ENCODE results near the gene MAP1B.
"Not testable (repeated sequence)": the region's sequence is repeated elsewhere in the genome, so short reads cannot be mapped to it uniquely, and the experiment has no call there.

Gene MAP1B

DNA sequence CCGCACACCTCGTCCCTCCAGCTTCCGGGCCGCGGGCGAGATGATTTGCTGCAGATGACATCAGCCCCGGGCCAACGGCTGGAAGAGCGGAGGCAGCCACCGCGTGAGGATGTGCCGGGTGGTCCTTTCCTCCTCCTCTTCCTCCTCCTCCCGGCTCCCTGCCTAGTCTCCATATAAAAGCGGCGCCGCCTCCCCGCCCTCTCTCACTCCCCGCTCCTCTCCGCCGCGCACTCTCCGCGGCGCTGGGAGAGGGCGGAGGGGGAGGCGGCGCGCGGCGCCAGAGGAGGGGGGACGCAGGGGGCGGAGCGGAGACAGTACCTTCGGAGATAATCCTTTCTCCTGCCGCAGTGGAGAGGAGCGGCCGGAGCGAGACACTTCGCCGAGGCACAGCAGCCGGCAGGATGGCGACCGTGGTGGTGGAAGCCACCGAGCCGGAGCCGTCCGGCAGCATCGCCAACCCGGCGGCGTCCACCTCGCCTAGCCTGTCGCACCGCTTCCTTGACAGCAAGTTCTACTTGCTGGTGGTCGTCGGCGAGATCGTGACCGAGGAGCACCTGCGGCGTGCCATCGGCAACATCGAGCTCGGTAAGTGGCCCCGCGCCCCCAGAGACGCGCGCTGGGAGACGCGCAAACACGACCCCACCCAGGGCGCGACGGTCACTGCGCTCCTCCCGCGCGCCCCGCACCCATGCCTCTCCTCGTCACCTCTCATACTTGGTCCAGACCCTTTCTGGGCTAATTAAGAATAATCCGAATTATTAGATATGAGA lies at the start of gene MAP1B:
Gene MAP1B, plus strand, starts transcription at position 345 of the 770 bp plus-strand sequence. Its CDS starts 57 bp downstream, at position 402.
- DNase-seq (ENCODE audit: low read depth) = no peak

DNA sequence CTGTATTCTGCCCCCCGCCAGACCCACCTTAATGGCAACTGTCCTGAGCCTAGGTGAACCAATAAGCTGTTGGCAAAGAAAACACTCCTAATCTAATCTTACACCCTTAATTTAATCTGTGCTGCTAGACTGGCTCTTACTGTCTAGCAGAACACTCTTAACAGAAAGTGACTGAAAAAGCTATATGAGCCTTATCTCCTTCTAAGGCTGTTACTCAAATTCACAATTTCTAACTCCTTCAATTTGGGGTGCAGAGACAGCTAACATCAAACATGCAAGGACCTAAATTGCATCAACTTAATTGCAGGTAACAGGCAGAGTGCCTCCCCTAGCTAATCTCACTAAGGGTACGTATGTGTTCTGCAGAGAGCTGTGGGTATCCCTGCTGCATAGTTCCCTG lies 49.5 kb upstream of the MAP1B start:
- no peak for DNase-seq (ENCODE audit: low read depth)

DNA sequence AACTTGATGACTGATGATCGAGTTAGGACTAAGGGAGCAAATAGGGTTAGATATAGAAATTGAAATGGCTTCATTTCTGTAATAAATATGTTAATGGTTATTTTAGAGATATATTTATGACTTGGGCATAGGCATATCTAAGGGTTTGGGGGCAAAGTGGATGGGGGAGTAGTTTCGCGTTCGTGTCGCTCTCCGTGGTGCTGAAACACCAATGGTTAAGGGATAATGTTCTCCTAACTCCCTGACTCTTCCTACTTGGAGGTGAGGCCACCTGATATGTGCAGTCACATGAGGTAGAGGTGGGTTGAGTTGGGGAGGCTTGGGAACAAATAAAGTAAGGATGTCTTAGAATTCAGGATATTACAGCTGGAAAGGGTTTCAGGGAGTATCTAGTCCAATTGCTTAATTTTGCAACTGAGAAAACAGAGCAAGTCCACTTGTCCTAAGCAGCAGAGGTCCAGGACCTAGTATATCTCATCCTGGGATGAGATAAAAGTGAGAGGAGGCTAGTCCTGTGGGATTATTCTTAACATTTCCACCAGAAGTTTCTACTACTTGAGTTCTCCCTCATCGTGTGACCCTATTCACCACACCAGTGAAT lies 44.0 kb upstream of the MAP1B start:
- no peak for DNase-seq (ENCODE audit: low read depth)

DNA sequence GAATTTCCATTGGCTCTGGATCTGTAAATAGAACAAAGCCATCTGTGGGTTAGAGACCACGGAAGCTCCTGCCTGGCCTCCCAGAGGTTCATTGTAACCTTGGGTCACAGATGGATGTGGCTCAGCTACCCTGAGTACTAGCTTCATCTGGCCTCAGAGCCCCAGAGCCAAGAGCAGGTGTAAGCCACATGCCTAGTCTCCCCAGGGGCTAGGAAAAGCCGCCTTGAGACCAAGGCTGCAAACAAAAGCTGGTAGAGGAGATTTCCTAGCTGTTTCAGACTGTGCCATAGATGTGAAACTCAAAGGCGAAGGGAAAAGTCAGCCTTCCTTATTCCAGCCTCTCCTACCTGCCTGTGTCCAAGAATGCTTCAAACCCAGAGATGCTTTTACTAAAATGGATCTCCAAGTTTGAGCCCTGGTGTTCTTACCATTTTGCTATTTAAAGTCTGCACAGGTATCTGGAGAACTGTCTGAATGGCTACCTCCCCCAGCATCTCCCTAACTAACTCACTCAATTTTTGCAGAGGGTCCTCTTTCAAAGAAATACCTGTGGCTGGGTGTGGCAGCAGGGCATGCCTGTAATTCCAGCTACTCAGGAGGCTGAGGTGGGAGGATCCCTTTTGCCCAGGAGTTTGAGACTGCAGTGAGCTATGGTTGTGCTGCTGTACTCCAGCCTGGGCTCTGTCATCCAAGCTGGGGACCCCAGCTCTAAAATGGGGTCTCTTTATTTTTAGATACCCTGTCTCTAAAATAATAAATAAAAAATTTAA lies 42.3 kb upstream of the MAP1B start:
- no peak for DNase-seq (ENCODE audit: low read depth)

DNA sequence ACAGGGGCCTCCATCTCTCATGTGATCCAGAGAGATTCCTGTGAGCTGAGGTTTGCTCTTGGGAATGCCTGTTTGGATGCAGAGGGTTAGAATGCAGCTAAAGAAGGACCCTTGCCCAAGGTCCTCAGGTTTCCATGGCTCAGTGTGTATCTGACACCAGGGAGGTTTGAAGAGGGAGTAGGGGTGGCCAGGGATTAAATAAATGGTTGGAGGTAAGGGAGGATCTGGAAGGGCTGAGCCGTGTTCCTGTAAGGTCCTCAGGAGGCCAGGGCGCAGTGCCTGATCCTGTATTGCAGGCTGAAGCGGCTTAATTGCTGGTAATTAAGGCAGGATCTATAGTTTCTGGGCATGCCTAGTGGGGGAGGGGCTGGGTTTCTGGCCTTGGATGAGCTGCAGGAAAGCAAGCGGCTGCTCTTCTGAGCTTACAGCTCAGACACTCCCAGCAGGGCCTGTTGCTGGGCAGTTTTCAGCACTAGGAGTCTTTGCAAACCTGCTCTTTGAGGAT lies 41.5 kb upstream of the MAP1B start:
- no peak for DNase-seq (ENCODE audit: low read depth)

DNA sequence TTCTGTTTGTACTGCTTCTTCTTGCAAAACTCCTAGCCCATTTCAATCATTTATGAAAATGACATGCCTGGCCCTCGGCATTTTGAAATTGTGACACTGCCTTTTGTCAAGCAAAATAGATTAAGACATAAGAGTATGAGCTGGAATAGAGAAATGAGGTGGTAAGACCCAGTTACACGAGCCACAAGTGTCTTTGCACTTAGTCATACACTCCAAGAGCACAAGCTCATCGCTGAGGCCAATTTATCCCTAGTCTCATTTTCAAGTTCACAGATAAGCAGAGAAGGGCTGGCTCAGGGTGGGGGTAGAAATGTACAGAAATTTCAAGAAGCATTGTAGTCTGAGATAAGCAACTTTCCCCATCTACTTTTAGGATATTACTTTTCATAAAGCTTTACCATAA lies 40.6 kb upstream of the MAP1B start:
- DNase-seq (ENCODE audit: low read depth) = no peak

DNA sequence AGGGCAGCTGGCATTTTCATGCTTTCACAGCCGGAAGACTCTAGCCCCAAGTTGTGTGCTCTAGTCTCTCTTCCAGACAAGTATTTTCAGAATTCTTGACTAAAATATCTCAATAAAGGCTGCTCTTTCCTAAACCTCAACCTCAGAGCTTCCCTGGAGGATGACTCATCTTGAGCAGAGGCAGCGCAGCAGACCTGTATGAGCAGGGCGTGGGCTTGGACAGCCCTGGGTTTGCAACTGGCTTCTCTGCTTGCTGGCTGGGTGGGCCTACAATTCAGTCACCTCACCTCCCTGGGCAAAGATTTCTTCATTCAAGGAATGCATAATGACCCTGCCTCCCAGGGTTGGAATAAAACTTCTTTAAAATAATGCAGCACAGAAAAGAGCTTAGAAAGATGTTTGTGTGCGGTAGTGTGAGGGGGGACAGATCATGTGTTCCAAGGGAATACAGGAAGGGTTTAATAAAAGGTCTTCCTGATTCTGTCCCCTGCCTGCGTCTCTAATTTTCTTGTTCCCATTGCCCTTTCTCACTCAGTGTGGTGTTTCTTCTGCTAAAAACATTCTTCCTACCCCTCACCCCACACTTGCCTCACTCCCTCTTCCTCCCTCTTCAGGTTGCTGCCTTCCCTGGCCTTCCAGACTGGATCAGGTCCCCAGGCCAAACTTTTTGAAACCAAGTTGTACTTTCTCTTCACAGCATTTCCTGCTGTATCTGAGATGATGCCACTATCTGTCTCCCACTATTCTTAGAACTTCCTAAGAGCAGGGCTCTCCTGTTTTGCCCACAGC lies 39.4 kb upstream of the MAP1B start:
- no peak for DNase-seq (ENCODE audit: low read depth)

DNA sequence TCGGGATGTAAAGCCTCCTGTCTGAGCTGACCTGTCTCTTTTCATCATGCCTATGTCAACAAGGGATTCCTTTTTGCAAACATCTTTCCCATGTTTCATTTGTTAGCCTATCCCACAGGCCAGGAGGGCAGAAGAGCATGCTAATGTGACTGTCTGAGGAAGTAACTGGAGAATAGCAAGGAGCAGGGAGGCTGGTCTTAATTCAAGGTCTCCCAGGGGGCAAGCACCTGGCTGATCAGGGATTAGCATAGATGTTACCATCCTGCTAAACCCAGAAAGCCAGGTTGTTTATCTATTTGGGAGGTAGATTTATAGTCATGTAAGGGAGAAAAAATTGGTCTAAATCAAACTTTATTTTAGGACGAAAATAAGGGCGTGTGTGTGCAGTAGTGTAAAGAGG lies 36.7 kb upstream of the MAP1B start:
- no peak for DNase-seq (ENCODE audit: low read depth)

DNA sequence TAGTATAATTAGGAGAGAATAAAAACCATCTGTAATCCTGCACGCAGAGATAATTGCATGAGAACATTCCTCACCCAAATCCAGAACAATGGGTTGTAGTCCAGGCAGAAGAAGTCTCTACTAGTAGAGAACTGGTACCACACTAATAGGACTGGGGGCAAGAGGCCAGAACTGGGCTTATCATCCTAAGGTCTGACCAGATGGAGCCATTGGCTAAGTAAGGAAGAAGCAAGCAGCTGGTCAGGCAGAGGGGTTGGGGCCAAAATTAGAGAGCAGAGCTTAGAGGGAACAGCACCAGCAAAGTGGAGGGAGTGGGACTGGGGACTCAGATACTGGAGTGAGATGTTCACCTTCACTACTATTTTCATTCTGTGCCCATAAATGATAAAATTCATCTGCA lies 35.4 kb upstream of the MAP1B start:
- no peak for DNase-seq (ENCODE audit: low read depth)

DNA sequence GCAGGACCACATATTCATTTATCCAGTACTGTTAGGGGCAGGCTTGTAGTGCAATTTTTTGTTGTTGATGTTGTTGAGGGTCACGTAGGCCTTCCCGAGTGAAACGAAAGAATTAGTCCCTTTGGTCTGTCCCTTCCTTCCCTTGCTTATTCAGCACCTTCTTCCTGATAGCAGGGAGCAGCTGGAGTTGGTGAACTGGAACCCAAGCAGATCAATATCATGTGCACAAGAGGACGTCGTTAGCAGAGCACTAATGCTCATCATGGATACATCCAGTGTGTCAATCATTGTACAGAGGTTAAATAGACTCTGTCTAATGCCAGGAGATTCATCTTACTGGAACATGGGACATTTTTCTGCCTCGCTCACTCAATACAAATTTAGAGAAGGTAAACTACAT lies 33.0 kb upstream of the MAP1B start:
- no peak for DNase-seq (ENCODE audit: low read depth)

DNA sequence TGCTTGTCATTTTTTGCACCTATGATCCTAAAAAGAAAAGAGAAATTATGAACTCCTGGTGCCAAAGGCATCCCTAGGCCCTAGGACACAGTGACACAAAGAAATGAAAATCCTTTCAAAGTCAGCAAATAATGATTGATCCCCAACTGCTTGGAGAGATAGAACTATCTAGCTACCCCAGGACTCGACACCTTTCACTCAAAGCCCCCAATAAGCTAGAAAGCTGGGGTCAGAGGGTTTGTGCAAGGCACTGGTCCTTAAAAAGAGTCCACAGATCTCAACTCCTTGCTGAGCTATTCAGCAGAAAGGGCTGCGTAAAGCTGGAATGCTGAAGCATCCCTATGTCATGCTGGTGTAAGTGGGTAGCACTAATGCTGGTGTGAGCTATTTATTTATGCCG lies 31.8 kb upstream of the MAP1B start:
- DNase-seq (ENCODE audit: low read depth) = no peak

DNA sequence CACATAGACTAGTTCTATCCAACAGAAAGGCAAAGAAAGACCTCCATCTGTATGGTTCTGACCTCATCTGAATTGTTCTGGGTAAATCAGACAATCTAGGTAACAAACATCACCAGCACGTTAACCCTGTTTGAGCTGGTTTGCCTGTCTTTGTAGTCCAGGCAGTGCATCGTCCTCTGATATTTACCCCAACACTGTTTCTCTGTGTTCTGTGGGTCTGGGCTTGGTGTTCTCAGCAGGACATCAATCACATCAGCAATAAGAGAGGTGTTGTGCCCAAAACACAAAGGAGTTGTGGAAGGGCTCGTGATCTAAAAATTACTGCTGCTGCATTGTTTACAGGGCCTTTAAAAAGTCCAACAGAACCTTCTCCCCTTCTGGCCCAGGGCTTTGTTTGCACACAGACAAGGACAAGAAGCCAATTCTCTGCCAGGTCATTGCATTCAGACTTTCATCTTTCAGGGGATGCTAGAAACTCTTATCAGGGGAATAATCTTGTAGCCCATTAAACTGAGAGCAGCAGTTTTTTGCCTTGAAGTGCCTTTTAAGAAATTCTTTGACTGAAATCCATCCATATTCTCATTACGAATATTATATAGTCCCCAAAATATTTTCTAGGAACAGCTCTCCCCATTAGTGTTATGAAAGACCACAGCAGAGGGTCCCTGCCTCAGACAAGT lies 30.5 kb upstream of the MAP1B start:
- no peak for DNase-seq (ENCODE audit: low read depth)

DNA sequence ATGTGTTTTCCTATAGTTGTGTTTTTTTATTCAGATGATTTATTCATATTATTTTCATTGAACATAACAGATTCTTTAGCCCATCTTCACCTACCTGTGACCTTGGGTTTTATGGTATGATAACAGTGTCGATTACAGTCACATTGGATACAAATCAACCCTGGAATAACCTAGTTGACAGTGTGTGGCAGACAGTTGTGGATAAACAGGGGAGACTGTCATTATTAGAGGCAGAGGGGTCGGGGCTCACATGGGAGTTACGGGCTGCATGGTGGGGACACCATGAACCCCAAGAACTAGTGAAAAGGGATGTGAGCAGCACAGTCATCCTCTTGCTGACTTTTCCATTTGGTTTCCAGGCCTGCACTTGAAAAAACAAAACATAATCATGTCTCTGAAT lies 29.9 kb upstream of the MAP1B start:
- no peak for DNase-seq (ENCODE audit: low read depth)

DNA sequence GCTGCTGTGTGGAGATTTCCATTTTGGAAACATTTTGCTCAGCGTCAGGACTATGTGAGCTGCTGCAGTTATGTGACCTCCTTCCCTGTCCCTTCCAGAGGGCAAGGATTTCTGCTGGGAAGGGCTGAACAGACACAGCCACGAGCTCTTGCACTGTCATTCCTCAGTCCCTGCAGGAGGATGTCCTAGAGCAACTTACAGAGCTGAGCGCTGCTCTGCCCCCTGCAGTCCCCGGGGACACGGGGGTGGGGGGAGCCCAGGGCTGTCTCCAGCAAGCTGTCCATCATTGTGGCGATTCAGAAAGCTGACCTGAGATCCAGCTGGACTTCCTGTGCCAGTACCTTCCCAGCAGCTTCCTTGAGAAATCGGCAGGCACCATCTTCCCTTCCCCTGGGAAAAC lies 28.0 kb upstream of the MAP1B start:
- no peak for DNase-seq (ENCODE audit: low read depth)

DNA sequence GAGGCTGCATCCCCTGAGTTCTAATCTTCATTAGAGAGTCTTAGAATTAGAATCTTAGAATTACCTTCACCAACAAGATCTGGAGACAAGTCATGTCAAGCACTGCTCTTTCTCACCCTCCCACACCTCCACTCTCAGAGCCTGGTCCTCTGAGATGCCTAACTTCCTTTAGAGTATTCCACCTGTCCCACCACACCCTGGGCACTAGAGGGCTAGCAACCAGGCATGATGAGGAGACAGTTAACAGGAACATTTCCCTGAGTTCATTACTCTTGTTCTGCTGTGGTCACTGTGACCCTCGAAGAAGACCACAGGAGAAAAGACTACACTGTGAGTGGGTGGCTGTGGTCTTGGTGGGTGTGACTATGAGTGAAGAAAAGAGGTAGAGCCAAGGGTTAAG lies 25.2 kb upstream of the MAP1B start:
- DNase-seq (ENCODE audit: low read depth) = no peak

DNA sequence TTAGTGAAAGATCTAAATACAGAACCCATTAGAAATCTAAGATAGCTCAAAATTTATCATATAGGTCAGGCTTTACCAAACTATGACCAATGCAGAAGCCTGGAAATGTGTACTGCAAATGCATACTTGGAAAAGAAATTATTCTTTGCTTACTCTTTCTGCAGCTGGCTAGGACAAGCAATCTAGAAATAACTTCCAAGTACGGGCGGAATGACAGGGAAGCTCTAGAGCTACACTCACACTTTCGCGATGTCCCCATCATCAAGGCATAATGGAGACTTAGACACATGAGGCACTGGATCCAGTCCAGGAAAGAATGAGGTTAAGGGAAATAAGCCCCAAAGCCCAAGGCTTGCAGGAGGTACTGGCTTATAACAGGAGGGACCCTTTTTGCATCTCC lies 22.4 kb upstream of the MAP1B start:
- DNase-seq (ENCODE audit: low read depth) = no peak

DNA sequence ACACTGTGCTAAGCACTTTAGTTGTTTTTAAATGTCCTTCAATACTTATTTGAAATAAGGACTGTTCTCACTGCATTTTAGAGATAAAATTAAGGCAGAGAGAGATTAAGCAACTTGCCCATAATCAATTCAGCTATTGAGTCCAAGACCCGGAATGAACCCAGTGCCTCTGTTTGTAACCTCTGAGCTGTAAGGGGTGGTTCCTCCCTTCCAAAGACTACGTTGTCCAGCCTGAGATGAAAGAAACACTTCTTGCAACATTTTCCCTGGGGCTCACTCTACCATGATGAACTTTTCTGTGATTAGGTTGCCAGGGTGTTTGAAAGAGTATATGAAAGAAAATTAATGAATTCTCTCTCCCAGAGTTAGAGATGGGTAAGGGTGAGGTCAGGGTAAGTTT lies 22.0 kb upstream of the MAP1B start:
- DNase-seq (ENCODE audit: low read depth) = no peak

DNA sequence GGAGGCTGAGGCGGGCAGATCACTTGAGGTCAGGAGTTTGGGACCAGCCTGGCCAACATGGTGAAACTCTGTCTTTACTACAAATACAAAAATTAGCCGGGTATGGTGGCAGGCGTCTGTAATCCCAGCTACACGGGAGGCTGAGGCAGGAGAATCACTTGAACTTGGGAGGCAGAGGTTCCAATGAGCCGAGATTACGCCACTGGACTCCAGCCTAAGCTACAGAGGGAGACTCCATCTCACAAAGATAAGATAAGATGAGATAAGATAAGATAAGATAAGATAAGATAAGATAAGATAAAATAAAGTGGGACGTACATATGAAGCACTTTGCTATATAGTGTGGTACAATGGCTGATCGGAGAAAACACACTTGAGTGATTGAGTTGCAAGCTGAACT lies 17.6 kb upstream of the MAP1B start:
- DNase-seq (ENCODE audit: low read depth) = not testable (repeated sequence)

DNA sequence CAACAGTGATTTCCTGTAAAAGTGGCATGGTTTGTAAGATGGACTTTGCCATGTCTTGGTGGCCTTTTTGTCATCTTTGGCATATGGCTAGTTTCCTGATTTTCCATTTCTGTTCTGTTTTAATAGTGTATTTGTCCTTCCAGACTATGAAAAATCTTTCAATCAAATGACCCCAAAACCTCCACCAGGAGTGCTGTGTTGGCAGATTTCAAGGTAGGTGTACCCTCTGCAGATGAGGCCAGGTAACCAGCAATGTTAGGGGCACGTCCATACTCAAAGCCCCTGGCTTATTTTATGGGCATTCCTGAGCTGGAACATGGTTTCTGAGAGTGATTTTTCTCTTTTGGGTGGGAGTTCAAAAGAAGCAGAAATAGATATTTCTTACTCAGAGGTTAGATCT lies 15.2 kb upstream of the MAP1B start:
- no peak for DNase-seq (ENCODE audit: low read depth)

DNA sequence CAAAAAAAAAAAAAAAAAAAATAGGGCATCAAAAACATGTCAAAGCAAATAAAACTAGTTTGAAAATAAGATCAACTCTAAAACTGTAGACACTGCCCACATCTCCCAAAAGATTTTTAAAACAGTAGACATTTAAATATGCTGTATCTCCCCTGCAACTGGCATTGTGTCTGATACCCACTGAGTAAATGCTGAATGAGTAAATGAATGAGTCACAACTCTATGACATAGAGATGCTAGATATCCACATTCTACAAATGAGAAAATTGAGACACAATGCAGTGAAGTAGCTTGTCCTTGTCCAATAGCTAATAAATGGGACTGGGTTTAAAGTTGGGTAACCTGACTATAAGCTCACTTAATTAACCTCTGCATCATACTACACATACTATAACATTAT lies 14.1 kb upstream of the MAP1B start:
- no peak for DNase-seq (ENCODE audit: low read depth)

DNA sequence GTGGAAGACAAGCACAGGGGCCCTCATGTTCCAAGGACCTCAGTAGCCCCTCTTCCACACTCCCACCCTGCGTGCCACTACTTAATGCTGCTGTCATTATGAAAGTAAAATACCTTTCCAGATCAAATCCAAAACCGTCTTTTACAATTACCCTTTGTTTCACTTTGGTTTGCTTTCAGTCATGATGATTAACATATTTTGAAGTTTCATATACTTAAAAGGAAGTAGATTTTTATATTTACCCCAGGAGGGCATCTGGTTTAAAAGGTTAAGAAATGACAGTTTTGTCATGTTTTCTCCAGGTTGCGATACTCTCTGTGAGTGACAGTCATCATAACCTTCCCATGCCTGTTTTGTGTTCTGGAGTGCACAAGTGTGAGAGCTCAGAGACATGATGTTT lies 13.5 kb upstream of the MAP1B start:
- no peak for DNase-seq (ENCODE audit: low read depth)
